GM21786 (cell line): Measurements from ENCODE around the gene DOLPP1.

Source experiments
- ATAC-seq: cut with Tn5 transposase; IDR thresholded peaks from one replicate; pipeline ENCODE4 v1.9.1; 2021; ENCODE audit not compliant: unreplicated experiment

Gene DOLPP1

DNA sequence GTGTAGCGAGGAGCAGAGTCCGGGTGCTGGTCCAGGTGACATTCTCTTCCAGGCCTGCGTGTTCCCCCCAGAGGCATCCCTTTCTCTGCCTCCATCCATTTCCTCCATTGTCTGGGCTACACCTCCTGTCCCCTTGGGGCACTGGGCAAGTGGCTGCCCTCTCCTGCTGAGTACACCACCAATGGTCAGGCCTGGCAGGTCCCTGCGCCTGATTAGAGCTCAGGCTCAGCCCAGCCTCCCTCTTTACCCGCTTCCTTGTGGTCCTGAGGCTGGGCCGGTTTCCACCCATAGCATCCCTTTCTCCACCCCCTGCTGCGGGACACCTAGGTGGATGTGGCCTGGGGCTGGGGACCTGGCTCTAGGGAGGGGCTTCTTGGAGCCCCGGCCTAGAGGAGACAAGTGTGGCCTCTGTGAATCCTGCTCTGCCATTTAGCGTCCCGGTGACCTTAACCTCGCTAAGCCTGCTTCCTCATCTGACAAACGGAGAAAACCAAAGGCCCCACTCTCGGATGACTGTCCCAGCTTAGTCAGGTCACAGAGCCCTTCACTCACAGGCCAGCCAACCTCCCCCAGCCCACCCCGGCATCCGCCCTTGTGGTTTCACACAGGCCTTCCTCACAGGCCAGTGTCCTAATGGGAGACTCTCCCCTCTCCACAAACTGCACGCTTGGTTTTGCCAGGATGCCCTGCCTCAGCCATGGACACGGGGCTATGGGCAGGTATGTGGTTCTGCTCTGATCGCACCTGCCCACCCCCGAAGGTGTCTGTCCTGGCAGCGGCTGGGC is 12.9 kb downstream of the DOLPP1 start:
- ATAC-seq = no peak

DNA sequence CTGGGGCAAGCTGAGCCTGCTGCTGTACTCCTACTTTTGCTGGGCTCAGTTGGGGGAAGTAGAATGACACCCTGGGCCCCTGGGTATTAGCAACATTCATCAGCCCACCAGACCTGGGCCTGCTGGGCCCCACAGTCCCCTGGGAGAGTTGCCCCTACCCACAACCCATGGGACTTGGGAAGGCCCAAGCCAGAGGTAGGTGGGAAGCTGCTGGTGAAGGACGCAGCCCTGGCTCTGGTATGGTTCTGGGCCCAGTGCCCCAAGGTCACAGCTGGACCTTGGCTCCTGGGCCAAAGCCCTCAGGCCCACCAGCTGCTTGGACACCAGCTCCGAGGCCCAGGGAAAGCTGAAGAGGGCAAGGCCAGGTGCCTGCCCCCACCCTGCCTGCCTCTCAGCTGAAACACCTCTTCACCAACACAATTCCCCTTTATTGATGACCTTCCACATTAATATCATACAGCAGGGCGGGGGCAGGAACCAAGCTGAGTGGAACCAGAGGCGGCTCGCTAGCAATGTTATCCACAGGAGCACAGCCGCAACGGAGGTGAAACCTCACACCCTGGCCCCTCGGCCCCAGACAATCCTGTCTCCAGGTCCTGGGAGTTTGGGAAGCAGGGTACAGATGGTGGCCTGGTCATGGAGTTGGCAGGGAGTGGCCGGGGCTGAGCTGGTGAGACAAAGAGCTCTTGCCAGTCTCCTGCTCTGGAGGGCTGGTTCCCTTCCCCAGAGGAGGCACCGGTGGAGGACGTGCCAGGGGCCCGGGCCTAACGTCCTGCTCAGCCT is 13.7 kb downstream of the DOLPP1 start:
- no peak for ATAC-seq

DNA sequence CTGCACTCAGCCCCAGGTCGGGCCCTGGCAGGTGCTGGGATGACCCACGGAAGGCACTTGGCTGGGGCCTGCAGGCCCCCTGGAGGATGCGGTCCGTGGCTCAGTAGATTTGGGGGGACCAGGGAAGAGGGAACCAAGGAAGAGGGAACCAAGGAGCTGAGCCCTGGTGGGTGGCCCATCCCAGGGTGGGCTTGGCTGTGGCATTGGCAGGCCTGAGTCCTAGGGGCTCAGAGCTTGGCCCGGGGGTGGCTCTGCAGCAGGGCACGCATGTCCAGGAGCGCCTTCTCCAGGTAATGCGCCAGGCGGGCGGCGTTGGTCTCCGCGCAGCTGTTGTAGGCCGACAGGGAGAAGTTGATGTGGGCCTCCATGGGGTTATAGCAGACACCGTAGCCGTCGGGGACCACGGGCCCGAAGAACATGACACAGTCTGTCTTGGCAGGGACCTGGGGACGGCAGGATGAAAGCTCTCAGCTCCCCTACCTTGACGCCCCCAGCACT is 14.3 kb downstream of the DOLPP1 start:
- no peak for ATAC-seq

DNA sequence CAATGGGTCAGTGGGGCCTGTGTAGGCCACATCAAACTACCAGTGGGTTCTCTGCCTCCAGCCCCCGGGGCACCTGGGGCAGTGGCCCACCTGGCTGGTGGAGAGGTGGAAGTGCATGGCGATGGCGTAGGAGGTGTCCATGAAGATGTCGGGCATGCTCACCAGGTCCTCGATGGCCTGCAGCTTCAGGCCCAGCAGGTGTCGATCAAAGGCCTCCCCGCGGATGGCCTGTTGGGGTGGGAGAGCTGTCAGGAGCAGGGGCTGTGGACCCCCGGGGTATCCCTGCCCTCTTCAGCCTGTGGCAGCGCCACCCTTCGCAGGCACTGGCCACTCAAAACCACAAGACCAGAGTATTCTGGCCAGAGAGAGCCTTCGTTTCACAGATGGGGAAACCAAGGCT is 15.0 kb downstream of the DOLPP1 start:
- ATAC-seq = no peak

DNA sequence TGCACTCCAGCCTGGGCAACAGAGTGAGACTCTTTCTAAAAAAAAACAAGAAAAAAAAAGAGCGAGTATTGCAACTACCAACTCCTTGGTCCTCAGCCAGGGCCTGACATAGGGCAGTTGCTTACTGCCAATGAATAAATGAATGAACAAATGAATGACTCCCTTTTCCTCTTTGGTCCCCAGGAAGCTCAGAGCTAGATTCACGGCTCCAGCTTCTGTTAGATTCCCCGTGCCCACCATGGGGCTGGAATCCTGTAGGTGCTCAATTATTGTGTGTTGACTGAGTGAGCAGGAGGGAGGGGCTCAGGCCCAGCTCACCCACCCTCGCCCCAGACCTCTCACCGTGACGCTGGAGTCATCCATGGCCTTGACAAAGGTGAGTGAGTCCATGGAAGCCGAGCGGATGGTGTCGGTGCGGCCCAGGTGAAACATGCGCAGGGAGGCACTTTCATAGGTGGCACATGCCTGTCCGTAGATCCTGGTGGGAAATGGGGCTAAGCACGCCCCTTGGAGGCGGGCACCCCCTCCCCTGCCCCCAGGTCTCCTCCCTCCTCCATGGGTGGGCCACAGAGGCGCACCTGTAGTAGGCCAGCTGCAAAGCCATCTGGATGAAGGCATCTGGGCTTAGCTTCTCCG is 16.9 kb downstream of the DOLPP1 start:
- no peak for ATAC-seq

DNA sequence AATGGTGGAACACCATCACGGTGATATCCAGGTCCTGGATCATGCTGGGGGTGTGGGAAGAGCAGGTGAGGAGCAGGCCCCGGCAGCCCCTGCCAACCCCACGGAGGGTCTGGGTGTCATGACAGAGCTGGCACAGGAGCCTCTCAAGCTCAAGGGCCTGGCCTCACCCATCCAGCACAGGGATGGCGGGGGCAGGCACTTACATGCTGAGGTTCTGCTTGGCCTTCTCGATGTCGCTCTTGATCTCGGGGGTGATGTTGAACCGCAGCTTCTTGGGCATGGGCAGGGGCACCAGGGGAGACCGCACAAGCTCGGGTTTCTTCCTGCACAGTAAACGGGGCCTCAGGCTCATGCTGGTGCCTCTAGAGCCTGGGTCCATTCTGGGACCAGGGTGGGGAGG is 17.4 kb downstream of the DOLPP1 start:
- no peak for ATAC-seq

DNA sequence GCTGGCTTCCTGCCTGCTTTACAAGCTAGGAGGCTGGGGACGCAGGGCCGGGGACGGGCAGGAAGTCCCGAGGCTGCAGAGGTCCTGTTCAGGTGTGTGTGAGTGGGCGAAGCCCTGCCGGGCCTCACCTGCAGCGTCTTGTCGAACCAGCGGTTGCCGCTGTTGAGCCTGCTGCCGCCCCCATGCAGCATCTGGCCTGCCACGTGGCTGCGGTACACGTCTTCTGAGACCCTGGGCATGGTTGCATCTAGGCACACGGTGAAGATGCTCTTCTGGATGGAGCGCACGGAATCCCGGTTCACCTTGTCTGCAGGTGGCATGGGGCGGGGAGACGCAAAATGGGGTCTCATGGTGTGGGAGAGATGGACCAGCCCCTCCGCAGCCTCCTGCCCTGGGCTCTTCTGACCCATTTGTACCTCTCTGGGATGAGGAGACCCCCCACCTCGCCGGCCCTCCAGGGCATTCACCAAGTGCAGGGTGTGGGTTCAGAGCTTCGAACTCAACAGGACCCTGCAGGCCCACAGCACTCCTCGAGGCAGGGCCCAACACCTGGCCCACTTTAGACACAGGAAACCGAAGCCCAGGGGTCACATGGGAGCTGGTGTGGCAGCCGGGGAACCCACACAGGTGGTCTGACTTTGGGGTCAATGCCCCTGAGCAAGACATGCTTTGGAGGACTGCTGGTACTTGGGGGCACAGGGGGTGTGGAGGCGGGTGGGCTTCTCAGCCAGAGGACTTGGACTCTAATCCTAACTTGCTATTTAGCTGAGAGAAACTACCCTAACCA is 19.7 kb downstream of the DOLPP1 start:
- no peak for ATAC-seq

DNA sequence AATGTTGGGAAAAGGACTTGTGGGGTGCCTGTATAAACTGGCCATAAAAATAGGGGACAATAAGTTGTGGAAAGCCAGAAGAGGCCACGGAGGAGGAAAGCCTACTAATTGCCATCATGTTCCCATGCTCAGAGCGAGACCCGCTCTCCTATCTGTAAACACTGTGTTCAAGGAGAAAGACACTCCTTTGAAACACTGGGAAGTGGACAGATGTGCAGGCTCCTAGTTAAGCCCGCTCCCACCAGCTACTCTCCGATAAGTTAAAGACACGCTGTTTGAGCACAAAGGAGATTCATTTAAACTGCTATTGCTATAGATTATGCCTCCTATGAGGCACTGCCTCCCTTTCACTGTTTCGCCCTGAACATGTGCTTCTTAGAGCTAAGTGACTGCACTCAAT is 20.4 kb downstream of the DOLPP1 start:
- no peak for ATAC-seq

DNA sequence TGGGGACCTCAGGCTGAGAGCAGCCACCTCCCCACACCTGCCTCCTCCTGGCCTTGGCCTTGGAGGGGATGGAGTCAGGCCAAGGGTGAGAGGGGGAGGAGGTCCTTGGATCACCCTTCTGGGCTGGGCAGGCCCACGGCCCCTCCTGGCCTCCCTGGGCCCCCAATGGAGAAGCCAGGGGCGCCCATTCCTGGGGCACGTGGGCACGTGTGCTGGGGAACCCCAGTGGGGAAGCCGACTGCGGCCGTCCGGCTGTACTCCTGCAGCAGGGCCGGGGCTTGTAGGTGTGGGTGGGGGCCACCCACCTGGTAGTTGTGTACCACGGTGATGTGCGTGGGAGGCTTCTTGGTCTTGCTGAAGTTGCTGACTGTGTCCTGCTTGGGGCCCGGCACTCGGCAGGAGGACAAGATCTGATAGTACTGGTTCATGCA is 21.2 kb downstream of the DOLPP1 start:
- ATAC-seq = no peak

DNA sequence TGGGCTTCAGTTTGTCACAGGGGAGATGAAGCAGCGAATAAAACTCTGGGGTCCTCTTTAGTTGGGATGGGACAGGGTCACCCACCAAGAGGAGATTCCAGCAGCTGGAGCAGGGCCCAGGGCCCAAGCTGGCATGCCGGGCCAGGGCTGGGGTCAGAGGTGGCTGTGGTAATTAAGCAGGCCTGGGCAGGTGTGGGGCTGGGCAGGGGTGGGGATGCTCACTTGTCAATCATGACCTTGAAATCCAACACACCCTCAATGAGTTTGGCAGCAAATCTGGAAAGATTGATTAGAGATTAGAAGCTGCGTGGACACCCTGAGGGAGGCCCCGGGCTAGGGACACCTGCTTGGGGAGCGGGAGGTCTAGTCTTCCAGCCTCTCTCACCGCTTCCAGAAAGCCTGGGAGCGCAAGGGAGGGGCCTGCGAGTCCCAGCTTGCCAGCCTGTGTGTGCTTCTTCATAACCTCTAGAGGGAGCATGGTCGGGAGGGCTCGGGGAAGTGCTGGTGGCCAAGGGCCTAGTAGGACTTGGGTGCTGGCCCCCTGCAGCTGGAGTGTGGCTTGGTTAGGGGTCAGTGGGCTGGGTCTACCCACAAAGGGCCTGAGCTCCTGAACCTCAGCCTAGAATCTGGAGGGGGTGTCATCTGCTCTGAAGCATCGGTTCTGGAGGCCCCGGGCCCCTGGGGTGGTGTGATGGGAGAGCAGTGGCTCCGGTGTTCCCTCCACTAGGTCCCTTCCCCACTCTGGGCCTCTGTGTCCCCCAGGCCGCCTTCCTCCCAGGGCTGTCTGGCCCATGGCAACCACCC is 22.1 kb downstream of the DOLPP1 start:
- ATAC-seq = no peak

DNA sequence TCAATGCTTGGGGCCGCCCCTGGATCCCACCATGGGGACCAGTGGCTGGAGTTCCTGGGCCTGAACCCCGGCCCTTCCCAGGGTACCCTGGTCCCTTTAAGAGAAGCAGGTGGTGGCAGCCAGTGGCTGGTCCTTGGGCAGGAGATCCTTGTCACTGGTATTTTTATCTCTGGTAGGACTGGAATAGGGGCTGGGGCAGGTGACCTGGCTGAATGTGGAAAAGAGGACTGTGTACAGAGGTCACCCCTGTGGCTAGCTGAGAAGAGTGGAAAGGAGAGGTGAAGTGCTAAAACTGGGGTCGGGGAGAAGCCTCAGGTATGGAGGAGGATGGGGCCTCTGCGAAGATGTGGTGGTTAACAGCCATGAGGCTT is 22.7 kb downstream of the DOLPP1 start:
- ATAC-seq = no peak

DNA sequence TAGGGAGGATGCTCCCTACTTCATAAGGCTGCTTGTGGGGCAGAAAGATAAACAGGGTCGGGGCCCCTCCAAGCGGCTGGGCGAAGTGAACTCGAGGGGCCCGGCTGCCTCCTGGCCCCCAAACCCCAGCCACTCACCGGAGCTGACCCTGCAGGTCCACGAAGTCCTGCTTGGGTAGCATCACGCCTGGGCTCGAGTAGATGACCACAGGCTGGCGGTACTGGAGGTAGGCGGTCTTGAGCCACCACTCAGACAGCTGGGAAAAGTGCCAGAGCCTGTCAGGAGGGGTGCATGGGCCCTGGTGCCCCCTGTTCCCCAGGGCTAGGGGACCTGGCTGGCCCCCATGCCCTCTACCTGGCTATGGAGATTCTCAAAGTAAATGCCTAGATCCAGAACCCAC is 23.1 kb downstream of the DOLPP1 start:
- ATAC-seq = no peak

DNA sequence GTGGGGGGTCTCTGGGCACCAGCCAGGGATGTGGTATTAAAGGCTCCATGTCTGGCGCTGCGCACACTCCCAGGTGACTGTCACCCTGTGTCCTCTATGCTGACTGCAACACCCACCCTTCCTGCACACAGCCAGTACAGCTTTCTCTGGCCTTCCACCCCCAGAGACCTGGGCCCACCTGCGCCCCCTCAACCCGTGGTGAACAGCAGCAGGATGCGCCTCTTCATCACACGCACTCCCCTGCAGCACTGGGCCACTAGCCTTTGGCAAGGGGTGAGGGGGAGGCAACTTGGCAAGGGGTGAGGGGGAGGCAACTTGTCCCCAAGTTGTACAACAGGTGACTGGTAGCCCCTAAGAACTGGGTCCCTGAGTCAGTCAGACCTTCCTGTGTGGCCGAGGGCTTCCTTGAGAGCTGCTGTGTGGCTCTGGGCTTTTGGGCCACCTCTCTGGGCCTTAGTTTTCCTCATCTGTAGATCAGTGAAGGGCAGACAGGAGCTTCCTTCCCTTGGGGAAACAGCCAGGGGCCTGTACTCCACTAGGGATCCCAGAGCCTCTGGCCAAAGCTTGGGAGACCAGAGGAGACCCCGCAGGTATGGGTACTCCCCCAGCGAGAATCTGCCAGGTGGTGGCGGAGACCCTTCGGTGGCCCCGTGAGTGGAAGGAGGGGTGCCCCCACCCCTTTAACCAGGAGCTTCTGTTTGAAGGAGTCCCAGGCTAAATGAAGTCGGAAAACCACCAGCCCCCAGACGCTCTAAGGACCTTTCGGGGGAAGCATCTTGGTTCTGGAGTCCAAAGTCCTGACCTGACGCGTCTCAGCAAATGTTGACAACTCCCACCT is 25.2 kb downstream of the DOLPP1 start:
- no peak for ATAC-seq

DNA sequence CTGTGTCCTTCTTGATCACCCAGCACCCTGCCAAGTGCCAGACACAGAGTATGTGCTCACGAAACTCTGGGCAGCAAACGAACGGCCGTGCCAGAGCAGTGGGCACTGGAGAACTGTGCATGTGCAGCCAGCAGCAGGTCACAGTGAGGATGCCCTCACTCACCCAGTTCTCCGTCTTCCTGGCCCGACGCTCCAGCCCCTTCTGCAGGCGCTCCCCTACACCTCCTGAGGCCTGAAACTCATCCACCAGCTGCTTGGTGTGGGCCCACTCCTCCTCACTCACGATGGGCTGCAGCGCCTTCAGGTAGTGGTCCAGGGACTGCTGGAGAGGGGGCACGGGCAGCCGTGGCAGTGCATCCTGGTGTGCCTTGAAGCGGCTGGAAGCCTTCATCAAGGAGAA is 26.7 kb downstream of the DOLPP1 start:
- ATAC-seq = no peak

DNA sequence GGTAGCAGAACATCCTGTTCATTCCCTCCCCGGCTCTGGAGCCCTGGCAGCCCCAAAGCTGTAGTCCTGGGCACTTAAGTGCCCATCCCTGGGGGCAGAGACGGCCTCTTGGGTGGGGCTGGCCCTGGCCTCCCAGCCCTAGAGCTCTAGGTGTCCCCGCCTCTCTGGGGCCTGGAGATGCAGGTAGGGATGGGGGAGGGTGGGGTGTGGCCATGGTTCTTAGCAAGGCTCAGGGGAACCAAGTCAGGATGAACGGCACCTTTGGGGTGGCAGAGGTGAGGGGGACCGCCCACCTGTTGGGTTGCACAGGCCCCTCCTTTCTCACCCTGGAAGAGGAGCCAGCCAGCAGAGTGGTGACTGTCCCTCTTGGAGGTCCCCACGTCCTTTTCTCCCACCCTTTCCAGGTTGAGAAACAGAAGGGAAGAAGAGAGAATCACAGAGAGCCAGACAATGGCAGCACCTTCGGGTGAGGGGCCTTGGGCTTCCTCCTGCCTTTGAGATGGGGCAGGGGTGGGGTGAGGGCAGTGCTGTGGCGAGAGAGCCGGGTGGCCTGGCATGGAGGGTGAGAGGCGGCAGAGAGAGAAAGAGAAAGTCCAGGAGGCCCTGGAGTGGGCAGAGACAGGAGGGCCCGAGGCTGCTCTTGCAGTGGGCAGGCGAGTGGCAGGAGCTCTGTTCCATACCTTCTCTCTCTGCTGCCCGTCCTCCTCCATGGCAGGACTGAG is 27.3 kb downstream of the DOLPP1 start:
- ATAC-seq = no peak

DNA sequence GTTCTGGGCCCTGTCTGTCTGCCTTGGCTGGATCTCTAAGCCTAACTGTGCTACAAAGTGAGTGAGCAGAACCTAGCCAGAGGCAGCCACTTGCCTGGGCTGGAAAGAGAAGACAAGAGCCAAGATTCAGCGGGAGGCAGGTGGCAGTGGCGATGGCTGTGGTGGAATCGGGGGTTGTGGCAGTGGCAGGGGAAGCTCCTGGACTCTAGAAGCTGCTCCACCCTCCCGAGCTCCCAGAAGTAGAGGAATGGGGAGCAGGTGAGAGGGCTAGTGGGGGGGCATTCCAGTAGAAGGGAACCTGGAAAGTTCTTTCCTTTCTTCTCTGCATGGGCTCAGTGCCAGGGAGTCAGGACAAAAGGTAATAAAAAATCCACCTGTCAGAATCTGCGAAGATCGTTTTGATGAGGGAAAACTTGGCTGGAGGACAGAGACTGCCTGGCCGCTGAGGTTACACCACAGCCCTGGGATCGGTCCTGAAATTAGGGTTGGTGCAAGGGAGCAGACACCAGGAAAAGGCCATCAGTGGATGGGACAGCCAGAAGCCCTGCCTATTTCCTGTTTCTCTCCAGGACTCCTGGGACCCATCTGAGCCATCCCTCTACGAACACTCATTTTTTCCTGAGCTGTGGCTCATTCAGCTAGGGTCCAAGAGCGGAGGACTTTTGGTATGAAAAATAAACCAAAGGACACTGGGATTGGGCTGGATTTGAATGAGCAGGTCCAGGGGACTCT is 28.1 kb downstream of the DOLPP1 start:
- no peak for ATAC-seq

DNA sequence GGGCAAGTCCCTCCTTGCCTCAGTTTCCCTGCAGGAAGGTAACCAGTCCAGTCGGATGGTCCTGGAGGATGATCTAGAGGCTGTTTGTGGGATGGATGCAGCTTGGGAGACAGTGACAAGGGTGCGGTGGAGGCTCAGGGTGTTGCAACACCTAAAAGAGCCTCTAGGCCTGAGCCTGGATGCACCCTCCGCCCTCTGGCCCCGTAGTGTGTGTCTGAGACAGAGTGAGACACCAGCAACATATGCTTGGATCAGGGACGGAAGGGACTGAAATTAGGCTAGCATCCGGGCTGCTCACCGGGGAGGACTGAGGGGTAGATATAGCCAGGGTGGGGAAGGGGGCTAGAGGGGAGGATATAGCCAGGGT is 28.6 kb downstream of the DOLPP1 start:
- no peak for ATAC-seq
